Measurements from ENCODE around the gene JPH3.
A peak's percentile ranks its signal among the peaks of the same experiment; 100 is the strongest.

DNA sequence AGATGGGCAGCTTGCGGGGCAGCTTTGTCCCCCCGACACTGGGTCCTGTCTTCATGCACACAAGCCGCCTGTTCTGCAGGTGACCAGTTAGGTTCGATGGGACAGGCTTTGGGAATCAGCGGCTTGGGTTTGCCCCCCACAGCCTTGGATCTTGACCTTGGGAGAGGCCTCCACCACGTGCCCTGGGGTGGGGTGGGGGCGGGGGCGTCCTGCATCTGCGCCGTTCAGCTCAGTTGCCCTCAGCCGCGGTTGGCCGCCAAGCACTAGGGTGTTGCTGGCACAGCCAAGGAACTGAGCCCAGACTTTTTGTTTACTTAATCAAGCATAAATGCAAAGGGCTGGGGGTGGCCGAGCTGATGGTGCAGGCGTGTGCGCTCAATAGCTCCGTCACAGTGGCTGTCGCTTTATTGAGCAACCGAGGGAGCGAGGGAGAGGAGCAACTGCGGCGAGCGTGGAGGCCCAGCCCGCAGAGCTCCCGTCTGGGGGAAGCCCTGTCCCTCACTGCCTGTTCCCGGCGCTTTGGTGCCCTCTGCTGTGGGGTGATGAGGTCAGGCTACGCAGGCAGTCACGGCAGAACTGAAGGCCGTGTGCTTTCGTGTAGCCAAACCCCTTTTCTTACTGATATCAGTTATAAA is 33.9 kb downstream of the JPH3 start:
- TF ChIP-seq, protein P1, sequence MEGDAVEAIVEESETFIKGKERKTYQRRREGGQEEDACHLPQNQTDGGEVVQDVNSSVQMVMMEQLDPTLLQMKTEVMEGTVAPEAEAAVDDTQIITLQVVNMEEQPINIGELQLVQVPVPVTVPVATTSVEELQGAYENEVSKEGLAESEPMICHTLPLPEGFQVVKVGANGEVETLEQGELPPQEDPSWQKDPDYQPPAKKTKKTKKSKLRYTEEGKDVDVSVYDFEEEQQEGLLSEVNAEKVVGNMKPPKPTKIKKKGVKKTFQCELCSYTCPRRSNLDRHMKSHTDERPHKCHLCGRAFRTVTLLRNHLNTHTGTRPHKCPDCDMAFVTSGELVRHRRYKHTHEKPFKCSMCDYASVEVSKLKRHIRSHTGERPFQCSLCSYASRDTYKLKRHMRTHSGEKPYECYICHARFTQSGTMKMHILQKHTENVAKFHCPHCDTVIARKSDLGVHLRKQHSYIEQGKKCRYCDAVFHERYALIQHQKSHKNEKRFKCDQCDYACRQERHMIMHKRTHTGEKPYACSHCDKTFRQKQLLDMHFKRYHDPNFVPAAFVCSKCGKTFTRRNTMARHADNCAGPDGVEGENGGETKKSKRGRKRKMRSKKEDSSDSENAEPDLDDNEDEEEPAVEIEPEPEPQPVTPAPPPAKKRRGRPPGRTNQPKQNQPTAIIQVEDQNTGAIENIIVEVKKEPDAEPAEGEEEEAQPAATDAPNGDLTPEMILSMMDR (IDR thresholded peaks at IDR 0.05 in 8 of 11, conservative IDR thresholded peaks at IDR 0.05 in 3 of 11): peak; percentile 27 to 78 (median 63)
- TF ChIP-seq POLR2AphosphoS5 (IDR thresholded peaks at IDR 0.05): peak; percentile 36 to 69 (median 57)
